ENCODE measurements around the gene MAP4K1.

DNA sequence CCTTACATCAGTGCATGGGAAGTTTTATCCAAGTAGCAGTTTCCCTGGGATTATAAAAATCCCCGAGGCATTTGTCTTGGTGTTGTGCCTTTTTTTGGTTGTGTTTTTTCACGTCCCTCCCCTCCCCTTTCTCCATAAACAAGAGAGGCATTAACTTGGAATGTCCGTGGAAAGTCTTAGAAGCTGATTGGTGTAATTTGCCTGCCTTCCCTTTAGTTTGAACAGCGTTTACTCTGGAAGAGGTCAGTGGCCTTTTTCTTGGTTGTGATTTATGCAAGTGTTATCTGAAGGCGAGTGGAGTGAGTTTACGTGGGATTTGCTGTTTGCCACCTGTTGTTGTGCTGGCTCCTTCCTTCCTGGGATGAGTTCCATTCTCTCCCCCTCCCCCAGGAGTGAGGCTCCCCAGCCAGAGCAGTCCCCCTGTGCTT, 36.9 kb upstream of the MAP4K1 start:
- TF ChIP-seq, protein P1, sequence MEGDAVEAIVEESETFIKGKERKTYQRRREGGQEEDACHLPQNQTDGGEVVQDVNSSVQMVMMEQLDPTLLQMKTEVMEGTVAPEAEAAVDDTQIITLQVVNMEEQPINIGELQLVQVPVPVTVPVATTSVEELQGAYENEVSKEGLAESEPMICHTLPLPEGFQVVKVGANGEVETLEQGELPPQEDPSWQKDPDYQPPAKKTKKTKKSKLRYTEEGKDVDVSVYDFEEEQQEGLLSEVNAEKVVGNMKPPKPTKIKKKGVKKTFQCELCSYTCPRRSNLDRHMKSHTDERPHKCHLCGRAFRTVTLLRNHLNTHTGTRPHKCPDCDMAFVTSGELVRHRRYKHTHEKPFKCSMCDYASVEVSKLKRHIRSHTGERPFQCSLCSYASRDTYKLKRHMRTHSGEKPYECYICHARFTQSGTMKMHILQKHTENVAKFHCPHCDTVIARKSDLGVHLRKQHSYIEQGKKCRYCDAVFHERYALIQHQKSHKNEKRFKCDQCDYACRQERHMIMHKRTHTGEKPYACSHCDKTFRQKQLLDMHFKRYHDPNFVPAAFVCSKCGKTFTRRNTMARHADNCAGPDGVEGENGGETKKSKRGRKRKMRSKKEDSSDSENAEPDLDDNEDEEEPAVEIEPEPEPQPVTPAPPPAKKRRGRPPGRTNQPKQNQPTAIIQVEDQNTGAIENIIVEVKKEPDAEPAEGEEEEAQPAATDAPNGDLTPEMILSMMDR (conservative IDR thresholded peaks at IDR 0.05; ENCODE audit: low read depth, low read length), result no peak
- TF ChIP-seq EZH2phosphoT487 (IDR thresholded peaks at IDR 0.05; ENCODE audit: borderline replicate concordance, low read length), result no peak
- no peak for TF ChIP-seq EZH2 (IDR thresholded peaks at IDR 0.05; ENCODE audit: low read length, unreplicated experiment)

All from PC-3 (cell line).